Cardiac muscle cell (in vitro differentiated cells and primary cell): ENCODE data around the gene SIN3B. TPM values are rescaled to one million over a fixed set of nuclear protein-coding genes. Genes with fewer than 3 reads are reported as not detected.

ENCODE experiments used
- DNase-seq, 2 donors: peaks; one replicate each; pipeline versions ENCODE4 v3.0.0 to v3.0.0-alpha.2; 2010 to 2017; ENCODE audit warnings: low read depth in 1 of 2, low spot score in 1 of 2
- H3K27ac ChIP-seq: fragments of 200-600 bp; sonication (generic); 2 replicates; pipeline ENCODE4 v1.5.1; 2016
- H3K27me3 ChIP-seq: fragments of 200-600 bp; sonication (generic); 2 replicates; pipeline ENCODE4 v1.6.0; 2016; ENCODE audit warnings: control low read depth
- H3K36me3 ChIP-seq: fragments of 200-600 bp; sonication (generic); 2 replicates; pipeline ENCODE4 v1.5.1; 2016; ENCODE audit warnings: control low read depth
- H3K4me1 ChIP-seq: fragments of 200-600 bp; sonication (generic); 2 replicates; pipeline ENCODE4 v1.8.1; 2017; ENCODE audit warnings: low read depth, mild to moderate bottlenecking, mixed run types
- H3K4me3 ChIP-seq: fragments of 200-600 bp; sonication (generic); 2 replicates; pipeline ENCODE4 v1.5.1; 2016; ENCODE audit warnings: mild to moderate bottlenecking
- H3K9me3 ChIP-seq: fragments of 200-600 bp; sonication (generic); 2 replicates; pipeline ENCODE4 v1.5.1; 2017; ENCODE audit warnings: low read depth, mild to moderate bottlenecking, control low read depth
- polyA plus RNA-seq: library from polyadenylated mRNA; unstranded; fragments of >200 nt; fragmentation: Nextera tagmentation; extraction: Ambion mirVana; gene quantifications from 2 replicates; pipeline ENCODE4 v1.2.1, GENCODE V29; 2016
- total RNA-seq: library from RNA; depleted of rRNA; stranded (reverse); fragments of >200 nt; gene quantifications from 2 replicates; pipeline ENCODE4 v1.2.3, GENCODE V29; 2016
- TF ChIP-seq, protein P1 (sequence below): IDR thresholded peaks from 2 replicates; pipeline ENCODE4 v1.5.1; 2012; ENCODE audit warnings: low read depth, mild to moderate bottlenecking, low read length

Gene SIN3B
- total and polyA plus RNA-seq, 2 experiments from 2014 or later, result 37.1 to 75.3 TPM

- Histone ChIP-seq H3K27me3 (no peaks in the 10 kb centered on the region), H3K27ac (no peak overlapping the region), H3K36me3 (no peaks in the 10 kb centered on the region), H3K9me3 (no peaks in the 10 kb centered on the region), H3K4me1 (no peaks in the 10 kb centered on the region), H3K4me3 (no peak overlapping the region)
- TF ChIP-seq, protein P1, sequence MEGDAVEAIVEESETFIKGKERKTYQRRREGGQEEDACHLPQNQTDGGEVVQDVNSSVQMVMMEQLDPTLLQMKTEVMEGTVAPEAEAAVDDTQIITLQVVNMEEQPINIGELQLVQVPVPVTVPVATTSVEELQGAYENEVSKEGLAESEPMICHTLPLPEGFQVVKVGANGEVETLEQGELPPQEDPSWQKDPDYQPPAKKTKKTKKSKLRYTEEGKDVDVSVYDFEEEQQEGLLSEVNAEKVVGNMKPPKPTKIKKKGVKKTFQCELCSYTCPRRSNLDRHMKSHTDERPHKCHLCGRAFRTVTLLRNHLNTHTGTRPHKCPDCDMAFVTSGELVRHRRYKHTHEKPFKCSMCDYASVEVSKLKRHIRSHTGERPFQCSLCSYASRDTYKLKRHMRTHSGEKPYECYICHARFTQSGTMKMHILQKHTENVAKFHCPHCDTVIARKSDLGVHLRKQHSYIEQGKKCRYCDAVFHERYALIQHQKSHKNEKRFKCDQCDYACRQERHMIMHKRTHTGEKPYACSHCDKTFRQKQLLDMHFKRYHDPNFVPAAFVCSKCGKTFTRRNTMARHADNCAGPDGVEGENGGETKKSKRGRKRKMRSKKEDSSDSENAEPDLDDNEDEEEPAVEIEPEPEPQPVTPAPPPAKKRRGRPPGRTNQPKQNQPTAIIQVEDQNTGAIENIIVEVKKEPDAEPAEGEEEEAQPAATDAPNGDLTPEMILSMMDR, result no peak
- DNase-seq, result no peak
These were observed 75.4 kb downstream of the SIN3B start for GRCh38 chr19:16904599-16904998.

DNA sequence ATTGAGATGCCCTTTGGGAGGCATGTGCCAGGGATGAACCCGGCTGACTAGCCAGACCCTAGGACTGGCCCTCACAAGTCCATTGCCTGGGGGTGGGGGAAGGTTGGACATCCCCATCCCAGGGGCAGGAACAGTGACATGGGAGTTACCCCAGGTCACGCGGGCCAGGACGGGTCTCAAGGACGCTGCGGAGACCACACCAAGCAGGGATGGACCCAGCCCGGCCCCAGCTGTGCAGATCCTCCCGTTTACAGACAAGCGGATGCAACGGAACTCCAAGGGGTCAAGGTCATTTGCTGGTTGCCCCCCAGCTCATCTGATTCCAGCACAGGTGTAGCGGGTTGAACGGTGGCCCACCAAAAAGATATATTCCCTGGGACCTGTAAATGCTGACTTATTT is 79.6 kb downstream of the SIN3B start:
- TF ChIP-seq, protein P1, result no peak
- no peaks in the 10 kb centered on the region for H3K4me1 ChIP-seq
- H3K36me3 ChIP-seq, result no peaks in the 10 kb centered on the region
- H3K27ac ChIP-seq, result no peak overlapping the region
- no peaks in the 10 kb centered on the region for H3K9me3 ChIP-seq
- H3K4me3 ChIP-seq, result no peak overlapping the region
- no peak for DNase-seq
- H3K27me3 ChIP-seq, result no peaks in the 10 kb centered on the region

DNA sequence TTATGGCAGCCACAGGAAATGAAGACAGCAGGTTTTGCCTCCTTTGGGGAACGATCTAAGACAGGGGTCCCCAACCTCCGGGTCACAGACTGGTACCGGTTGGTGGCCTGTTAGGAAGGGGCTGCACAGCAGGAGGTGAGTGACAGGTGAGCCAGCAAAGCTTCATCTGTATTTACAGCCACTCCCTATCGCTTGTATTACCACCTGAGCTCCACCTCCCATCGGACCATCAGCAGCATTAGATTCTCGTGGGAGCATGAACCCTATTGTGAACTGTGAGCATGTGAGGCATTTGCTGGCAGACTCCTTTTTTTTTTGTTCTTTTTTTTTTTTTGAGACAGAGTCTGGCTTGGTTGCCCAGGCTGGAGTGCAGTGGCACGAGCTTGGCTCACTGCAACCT is 81.8 kb downstream of the SIN3B start:
- Histone ChIP-seq H3K4me3 (no peak overlapping the region), H3K4me1 (no peaks in the 10 kb centered on the region), H3K36me3 (no peaks in the 10 kb centered on the region), H3K9me3 (no peaks in the 10 kb centered on the region), H3K27ac (no peak overlapping the region), H3K27me3 (no peaks in the 10 kb centered on the region)
- DNase-seq, result no peak
- TF ChIP-seq, protein P1, result no peak

DNA sequence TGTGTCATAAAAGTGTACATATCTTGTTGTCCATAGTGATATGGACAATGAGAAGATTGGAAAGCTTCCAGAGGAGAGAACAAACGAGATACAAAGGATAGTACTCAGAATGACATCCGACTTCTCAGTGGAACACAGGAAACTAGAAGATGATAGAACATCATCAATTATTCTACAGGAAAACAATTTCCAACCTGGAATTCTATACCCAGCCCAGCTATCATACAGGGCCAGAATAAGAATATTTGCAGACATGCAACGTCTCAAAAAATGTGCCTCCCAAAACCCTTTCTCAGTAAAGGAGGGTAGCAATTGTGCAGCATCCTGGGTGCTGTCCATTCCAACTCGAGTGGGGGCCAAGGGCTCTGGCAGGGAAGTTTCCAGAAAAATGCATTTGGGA is 83.6 kb downstream of the SIN3B start:
- DNase-seq, result no peak
- Histone ChIP-seq H3K4me3 (no peak overlapping the region), H3K4me1 (no peaks in the 10 kb centered on the region), H3K27me3 (no peaks in the 10 kb centered on the region), H3K9me3 (no peaks in the 10 kb centered on the region), H3K27ac (no peak overlapping the region), H3K36me3 (no peaks in the 10 kb centered on the region)
- TF ChIP-seq, protein P1, result no peak

- Histone ChIP-seq H3K9me3 (no peaks in the 10 kb centered on the region), H3K4me3 (no peak overlapping the region)
- no peak for DNase-seq
These were observed 85.2 kb downstream of the SIN3B start for GRCh38 chr19:16914421-16914820.

More at GRCh38 chr19:16914421-16914820, 85.2 kb downstream of the SIN3B start:
- TF ChIP-seq, protein P1, result no peak
- H3K4me1 ChIP-seq, result no peaks in the 10 kb centered on the region
- H3K27ac ChIP-seq, result no peak overlapping the region
- no peaks in the 10 kb centered on the region for H3K27me3 ChIP-seq
- H3K36me3 ChIP-seq, result no peaks in the 10 kb centered on the region
